GM12872 (cell line): Measurements from ENCODE around the gene DUSP1.

Experiments
- CTCF ChIP-seq: IDR thresholded peaks from 3 replicates; pipeline ENCODE4 v1.5.1; 2011; ENCODE audit warnings: low read depth, mild to moderate bottlenecking, low read length, moderate library complexity; ENCODE audit not compliant: insufficient read depth

The DUSP1 gene

DNA sequence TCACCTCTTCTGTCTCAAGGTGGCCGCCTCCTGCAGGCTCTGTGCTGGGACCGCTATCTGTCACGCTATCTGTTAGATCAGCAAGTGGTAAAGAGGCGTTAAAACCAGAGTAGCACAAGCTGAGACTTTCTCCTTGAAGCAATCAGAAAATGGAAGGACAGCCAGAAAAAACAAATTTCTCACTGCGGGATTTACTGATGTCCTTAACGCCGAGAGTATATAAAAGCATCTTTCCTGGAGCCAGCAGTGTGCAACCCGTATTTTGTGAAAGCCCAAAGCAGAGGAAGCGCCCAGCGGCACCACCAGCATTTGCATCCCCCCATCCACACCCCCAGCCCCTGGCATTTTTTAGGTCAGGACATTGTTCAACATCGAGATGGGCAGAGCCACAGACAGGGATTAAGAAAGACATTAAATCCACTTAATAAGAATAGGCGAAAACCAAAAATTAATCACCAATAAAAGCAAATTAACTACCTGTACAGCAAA is 48.6 kb downstream of the DUSP1 start:
- no peak for TF ChIP-seq CTCF

GRCh38 chr5:172721455-172722326 is 49.3 kb downstream of the DUSP1 start:
- TF ChIP-seq CTCF: no peak

DNA sequence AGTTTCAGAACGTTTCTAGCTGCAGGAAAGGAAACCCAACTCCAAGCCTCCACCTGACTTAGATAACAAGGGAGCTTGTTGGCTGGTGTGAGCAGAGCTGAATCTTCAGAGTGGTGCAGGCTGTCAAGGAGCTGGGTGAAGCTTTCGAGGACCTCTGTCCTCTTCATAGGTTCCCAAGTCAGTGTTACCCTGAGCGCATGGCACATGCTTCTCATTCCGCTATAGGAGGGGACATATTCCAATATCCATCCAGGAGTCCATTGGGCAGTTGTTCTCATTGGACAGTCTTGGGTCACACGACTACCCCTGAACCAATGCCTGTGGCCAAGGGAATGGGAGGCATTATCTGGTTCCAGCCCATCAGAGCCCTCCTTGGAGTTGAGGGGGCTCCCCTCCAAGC is 50.3 kb downstream of the DUSP1 start:
- no peak for TF ChIP-seq CTCF

DNA sequence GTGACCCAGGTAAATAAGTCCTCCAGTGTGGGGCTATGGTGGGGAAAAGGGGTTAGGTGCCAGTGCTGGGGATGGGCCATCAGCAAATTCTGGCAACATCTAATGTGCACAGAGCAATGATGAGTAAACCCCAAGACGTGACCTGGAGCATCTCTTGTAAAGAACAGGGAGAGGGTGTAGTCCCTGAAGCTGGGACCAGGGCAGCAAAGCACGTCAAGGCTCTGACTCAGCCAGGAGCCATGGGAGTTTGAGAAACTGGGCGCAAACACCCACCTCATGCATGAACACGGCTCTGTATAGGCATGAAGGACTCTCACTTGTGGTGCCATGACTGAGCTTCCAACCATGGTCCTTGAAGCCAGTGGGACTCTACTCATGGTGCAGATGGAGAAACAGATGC is 51.8 kb downstream of the DUSP1 start:
- TF ChIP-seq CTCF: no peak

- TF ChIP-seq CTCF: no peak
These were observed 52.4 kb downstream of the DUSP1 start for GRCh38 chr5:172718527-172719114.
